Nucleus accumbens (tissue), 56 donors: ENCODE measurements around the gene IQCN.

Experiments
- DNase-seq, 56 donors: peaks; one replicate each; lab custom pipeline; 2025; lab: John Stamatoyannopoulos, UW

IQCN gene

GRCh38 chr19:18270326-18270725 lies 3.9 kb downstream of the IQCN start:
- no peak for DNase-seq

- no peak for DNase-seq
Observed at GRCh38 chr19:18269070-18269723, 5.1 kb downstream of the IQCN start.

- DNase-seq, result no peak
Observed at GRCh38 chr19:18266771-18267686, 7.2 kb downstream of the IQCN start.

GRCh38 chr19:18265582-18265981 lies 8.7 kb downstream of the IQCN start:
- no peak for DNase-seq

GRCh38 chr19:18264971-18265540 lies 9.2 kb downstream of the IQCN start:
- no peak for DNase-seq

- DNase-seq, result no peak
Observed at GRCh38 chr19:18264137-18264854, 10.0 kb downstream of the IQCN start.

GRCh38 chr19:18263324-18264136 lies 10.7 kb downstream of the IQCN start:
- no peak for DNase-seq

- DNase-seq, result no peak
Observed at GRCh38 chr19:18262917-18263316, 11.3 kb downstream of the IQCN start.

GRCh38 chr19:18262144-18262543 lies 12.1 kb downstream of the IQCN start:
- DNase-seq, result no peak

- no peak for DNase-seq
Observed at GRCh38 chr19:18261474-18261873, 12.8 kb downstream of the IQCN start.

GRCh38 chr19:18259893-18260292 lies 14.4 kb downstream of the IQCN start:
- DNase-seq, result no peak

GRCh38 chr19:18257503-18258470 lies 16.5 kb downstream of the IQCN start:
- no peak for DNase-seq

GRCh38 chr19:18254546-18255503 lies 19.4 kb downstream of the IQCN start:
- no peak for DNase-seq

- DNase-seq, result no peak
Observed at GRCh38 chr19:18253716-18254115, 20.5 kb downstream of the IQCN start.

GRCh38 chr19:18253130-18253529 lies 21.1 kb downstream of the IQCN start:
- DNase-seq, result no peak

- no peak for DNase-seq
Observed at GRCh38 chr19:18252370-18252717, 21.9 kb downstream of the IQCN start.

GRCh38 chr19:18251587-18252369 lies 22.5 kb downstream of the IQCN start:
- peak in 48 of 56 donors; percentile 14 to 88 (median 48) for DNase-seq
